CD4-positive, alpha-beta memory T cell (primary cell): ENCODE results near the gene KIAA0753. TPM values are rescaled to one million over a fixed set of nuclear protein-coding genes. Genes with fewer than 3 reads are reported as not detected.

Experiments
- CTCF ChIA-PET: fragments of 350-600 bp; sonication (Branson Sonifier 250); formaldehyde crosslinking; loops from one replicate; lab custom pipeline; 2021; ENCODE audit warnings: inconsistent platforms; ENCODE audit not compliant: partially characterized antibody; lab: Charles Lee
- POLR2A ChIA-PET: fragments of 350-600 bp; sonication (Branson Sonifier 250); formaldehyde crosslinking; loops from one replicate; lab custom pipeline; 2021; ENCODE audit not compliant: partially characterized antibody; lab: Charles Lee
- DNase-seq, 5 donors: peaks; one replicate each; pipeline versions ENCODE4 v3.0.0 to v3.0.0-alpha.2; 2020 to 2022; ENCODE audit warnings: mixed read lengths in 1 of 5
- H3K27ac ChIP-seq: one replicate; pipeline ENCODE4 v1.7.0; 2013; ENCODE audit warnings: low read depth, low read length
- H3K27me3 ChIP-seq: 2 replicates; pipeline ENCODE4 v1.7.0; 2013; ENCODE audit warnings: mild to moderate bottlenecking, low read length, moderate library complexity; ENCODE audit not compliant: insufficient read depth
- H3K36me3 ChIP-seq: 2 replicates; pipeline ENCODE4 v1.7.0; 2013; ENCODE audit warnings: mild to moderate bottlenecking, low read length, moderate library complexity; ENCODE audit not compliant: insufficient read depth
- H3K4me1 ChIP-seq: 2 replicates; pipeline ENCODE4 v1.7.0; 2013; ENCODE audit warnings: mild to moderate bottlenecking, low read length, moderate library complexity; ENCODE audit not compliant: insufficient read depth
- H3K4me3 ChIP-seq, 2 donors: one replicate each; pipeline ENCODE4 v1.7.0; 2013; ENCODE audit warnings: low read length in 2 of 2, mild to moderate bottlenecking in 1 of 2
- H3K9me3 ChIP-seq, 2 donors: one replicate each; pipeline ENCODE4 v1.7.0; 2013; ENCODE audit warnings: low read length in 2 of 2, control low read depth in 1 of 2; ENCODE audit not compliant: control insufficient read depth in 1 of 2
- H3K27ac Mint-ChIP-seq, 7 donors: one replicate each; pipeline ENCODE4 v1.8.0; 2020 to 2021; ENCODE audit warnings: mixed read lengths in 7 of 7, mild to moderate bottlenecking in 6 of 7, inconsistent platforms in 3 of 7, moderate library complexity in 3 of 7
- H3K27me3 Mint-ChIP-seq, 2 donors: one replicate each; pipeline ENCODE4 v1.8.0; 2020 to 2021; ENCODE audit warnings: mixed read lengths in 2 of 2
- H3K36me3 Mint-ChIP-seq, 2 donors: one replicate each; pipeline ENCODE4 v1.8.0; 2020 to 2021; ENCODE audit warnings: mixed read lengths in 2 of 2, inconsistent platforms in 1 of 2, mild to moderate bottlenecking in 1 of 2
- H3K4me1 Mint-ChIP-seq, 4 donors: one replicate each; pipeline ENCODE4 v1.8.0; 2020 to 2021; ENCODE audit warnings: mixed read lengths in 4 of 4, mild to moderate bottlenecking in 1 of 4
- H3K4me3 Mint-ChIP-seq, 8 donors: one replicate each; pipeline ENCODE4 v1.8.0; 2020 to 2021; ENCODE audit warnings: mixed read lengths in 8 of 8, mild to moderate bottlenecking in 7 of 8, moderate library complexity in 6 of 8, inconsistent platforms in 3 of 8
- H3K9me3 Mint-ChIP-seq, 8 donors: one replicate each; pipeline ENCODE4 v1.8.0; 2020 to 2021; ENCODE audit warnings: mixed read lengths in 8 of 8, mild to moderate bottlenecking in 5 of 8, inconsistent platforms in 3 of 8, moderate library complexity in 1 of 8
- intact Hi-C: fragments of 100-400 bp; cut with micrococcal nuclease; formaldehyde crosslinking; loops from one replicate; pipeline ENCODE4 v1.15.1; 2023
- polyA plus RNA-seq, 2 donors: library from polyadenylated mRNA; unstranded; fragments of 300-500 nt; fragmentation: Illumina TruSeq; gene quantifications; one replicate each; pipeline ENCODE4 v1.2.3, GENCODE V29; 2021
- total RNA-seq, 2 experiments: library from RNA; stranded (reverse); gene quantifications; one replicate each; pipeline ENCODE4 v1.2.3, GENCODE V29; 2021

Gene KIAA0753
- total and polyA plus RNA-seq, 4 experiments from 2014 or later = 1.8 to 18.6 (median 9.5) TPM

DNA sequence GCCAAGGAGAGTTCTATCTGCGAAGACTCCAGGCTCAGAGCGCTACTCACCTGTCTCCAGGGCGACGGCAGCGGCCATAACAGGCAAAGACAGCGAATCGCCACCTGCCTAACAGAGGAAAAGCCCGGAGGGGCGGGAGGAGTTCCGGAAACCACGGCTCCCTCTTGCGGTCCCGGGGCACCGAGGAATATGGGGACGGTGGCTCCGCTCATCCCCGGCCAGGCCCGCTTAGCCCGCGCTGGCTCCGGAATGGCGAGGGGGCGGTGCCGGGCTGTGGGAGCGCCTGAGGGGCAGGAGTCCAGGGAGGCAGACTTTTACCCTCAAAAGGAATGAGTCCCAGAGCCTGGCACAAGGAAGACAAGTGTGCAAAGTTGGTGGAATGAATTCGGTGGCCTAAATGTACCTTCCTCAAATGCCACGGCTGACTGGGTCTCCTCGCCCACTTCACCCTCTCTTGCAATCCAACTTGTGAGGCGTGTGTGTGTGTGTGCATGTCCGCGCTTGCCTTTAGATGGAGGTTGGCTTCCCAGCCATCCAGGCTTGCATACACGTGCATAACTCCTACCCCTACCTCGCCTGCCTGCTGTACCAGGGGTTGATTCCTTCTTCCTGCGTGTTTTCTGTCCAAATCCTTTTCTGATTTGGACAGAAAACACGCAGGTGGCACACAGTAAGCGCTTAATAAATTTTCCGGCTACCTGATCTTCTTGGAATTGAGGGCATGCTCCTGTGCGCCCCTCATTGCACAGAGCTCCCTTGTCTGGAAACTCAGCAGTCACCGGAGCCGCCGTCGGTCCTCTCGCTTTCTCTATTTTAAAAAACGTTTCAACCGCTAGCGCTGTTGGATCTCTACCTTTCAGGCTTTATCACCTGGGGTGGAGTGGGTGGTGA, 14.6 kb upstream of the KIAA0753 start:
- Mint-ChIP-seq H3K4me1 (peaks cover 27 to 70% (median 52%) of the 10 kb centered on the region in 4 donors), H3K4me3 (peak overlapping the region; percentile 62 to 95 (median 81)), H3K27ac (peak overlapping the region in 5 of 7 donors; percentile 2 to 86 (median 62)), H3K27me3 (no peaks in the 10 kb centered on the region), H3K36me3 (peaks cover 0 to 19% of the 10 kb centered on the region in 2 donors), H3K9me3 (peaks cover 0 to 2% (median 0%) of the 10 kb centered on the region in 8 donors)
- intact Hi-C loops = loop anchor here (10.0 kb wide), 1 partner anchor 210 kb away; the partner anchor contains the start of gene PIMREG
- DNase-seq = no peak
- H3K27ac ChIP-seq = no peak overlapping the region
- POLR2A ChIA-PET = interaction anchor here (1.2 kb wide), 1 partner anchor 14 kb away, joined by 4 read pairs; the partner anchor contains the start of genes KIAA0753 and TXNDC17
- peaks cover 46% of the 10 kb centered on the region for H3K4me1 ChIP-seq
- no peaks in the 10 kb centered on the region for H3K27me3 ChIP-seq
- H3K4me3 ChIP-seq = no peak overlapping the region
- CTCF ChIA-PET = no interaction called here
- H3K36me3 ChIP-seq = no peaks in the 10 kb centered on the region
- H3K9me3 ChIP-seq = no peaks in the 10 kb centered on the region

DNA sequence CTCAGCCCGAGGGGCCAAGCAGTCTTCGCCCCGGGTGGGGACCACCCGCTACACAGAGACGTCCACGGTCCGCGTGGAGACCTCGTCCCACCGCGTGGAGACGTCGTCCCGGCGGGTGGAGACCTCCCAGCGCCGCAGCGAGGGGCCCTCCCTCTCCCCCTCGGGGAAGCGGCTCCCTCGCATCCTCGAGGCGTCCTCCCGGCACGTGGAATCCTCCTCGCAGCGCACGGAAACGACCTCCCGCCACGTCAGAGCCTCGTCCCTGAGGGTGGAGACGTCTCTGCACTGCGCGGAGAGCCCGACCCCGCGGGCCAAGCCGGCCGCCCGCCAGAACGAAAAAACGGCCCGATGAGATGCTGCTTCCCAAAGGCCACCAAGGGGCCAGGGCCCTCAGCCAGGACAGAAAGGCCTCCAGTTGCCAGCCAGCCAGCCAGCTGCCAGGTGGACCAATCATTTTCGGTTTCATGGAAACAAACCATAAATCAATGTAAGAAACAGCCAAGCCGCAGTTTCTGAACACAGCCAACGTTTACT, 11.5 kb upstream of the KIAA0753 start:
- Mint-ChIP-seq H3K9me3 (peaks cover 0 to 2% (median 0%) of the 10 kb centered on the region in 8 donors), H3K4me1 (peaks cover 35 to 79% (median 59%) of the 10 kb centered on the region in 4 donors), H3K36me3 (peaks cover 10 to 38% of the 10 kb centered on the region in 2 donors), H3K4me3 (peak overlapping the region; percentile 70 to 99 (median 76)), H3K27ac (peak overlapping the region; percentile 2 to 90 (median 74)), H3K27me3 (no peaks in the 10 kb centered on the region)
- H3K4me3 ChIP-seq = peak overlapping the region; percentile 80 to 83
- H3K27me3 ChIP-seq = no peaks in the 10 kb centered on the region
- H3K27ac ChIP-seq = peak overlapping the region; percentile 99
- H3K9me3 ChIP-seq = no peaks in the 10 kb centered on the region
- POLR2A ChIA-PET = interaction anchor here (3.4 kb wide), 1 partner anchor 12 kb away, joined by 78 read pairs; the partner anchor contains the start of genes KIAA0753 and TXNDC17
- CTCF ChIA-PET = interaction anchor here (1.4 kb wide), 1 partner anchor 10 kb away, joined by 9 read pairs; no protein-coding TSS in a partner anchor
- peak in 4 of 5 donors; percentile 17 to 57 (median 39) for DNase-seq
- H3K36me3 ChIP-seq = peaks cover 11% of the 10 kb centered on the region
- intact Hi-C loops = loop anchor here (1.0 to 10.0 kb wide), 3 partner anchors 12 to 1166 kb away; partner anchors contain the start of genes DERL2, KIAA0753, MIS12 and PIMREG
- H3K4me1 ChIP-seq = peaks cover 50% of the 10 kb centered on the region

DNA sequence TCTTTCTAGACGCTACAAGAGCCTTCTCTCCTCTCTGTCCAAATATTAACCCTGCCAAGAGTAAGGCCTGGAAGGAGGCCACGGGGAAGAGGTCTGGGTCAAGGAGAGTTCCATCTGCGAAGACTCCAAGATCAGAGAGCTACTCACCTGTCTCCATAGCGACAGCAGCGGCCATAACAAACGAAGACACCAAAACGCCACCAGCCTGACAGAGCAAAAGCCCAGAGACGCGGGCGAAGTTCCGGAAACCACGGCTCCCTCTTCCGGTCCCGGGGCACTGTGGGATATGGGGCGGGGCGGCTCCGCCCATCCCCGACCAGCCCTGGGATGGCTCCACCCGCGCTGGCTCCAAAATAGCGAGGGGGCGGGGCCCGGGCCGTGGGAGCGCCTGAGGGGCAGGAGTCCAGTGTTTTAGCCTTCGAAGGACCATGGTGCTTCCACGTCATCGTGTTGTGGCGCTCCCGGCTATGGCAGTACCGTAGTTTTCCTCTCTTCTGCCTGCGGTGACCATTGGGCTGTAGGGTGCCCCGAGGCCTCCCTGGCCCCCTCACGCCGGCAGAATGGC, 10.9 kb upstream of the KIAA0753 start, which contains the start of the genes C17orf100 and MED31:
TSS of gene C17orf100 (plus strand) at position 409 of the 565 bp plus-strand sequence. CDS start at position 561, 152 bp downstream.
TSS of gene MED31 (minus strand) at position 252 of the 565 bp plus-strand sequence. CDS start at position 175, 77 bp downstream.
- Mint-ChIP-seq H3K27me3 (no peaks in the 10 kb centered on the region), H3K4me3 (peak within 1 kb of the TSS; percentile 96 to 100 (median 99)), H3K4me1 (peaks cover 36 to 82% (median 61%) of the 10 kb centered on the region in 4 donors), H3K36me3 (peaks cover 12 to 44% of the 10 kb centered on the region in 2 donors), H3K9me3 (peaks cover 0 to 2% (median 0%) of the 10 kb centered on the region in 8 donors), H3K27ac (peak within 1 kb of the TSS; percentile 99 to 100 (median 100))
- CTCF ChIA-PET = interaction anchor here (1.1 to 1.4 kb wide), 2 partner anchors 10 to 106 kb away, joined by 6 to 9 read pairs; no protein-coding TSS in a partner anchor
- H3K4me1 ChIP-seq = peaks cover 50% of the 10 kb centered on the region
- H3K27ac ChIP-seq = peak within 1 kb of the TSS; percentile 99
- intact Hi-C loops = loop anchor here (1.0 to 10.0 kb wide), 3 partner anchors 11 to 1165 kb away; partner anchors contain the start of genes DERL2, KIAA0753, MIS12 and PIMREG
- H3K9me3 ChIP-seq = no peaks in the 10 kb centered on the region
- POLR2A ChIA-PET = interaction anchor here (3.4 kb wide), 1 partner anchor 11 kb away, joined by 78 read pairs; the partner anchor contains the start of genes KIAA0753 and TXNDC17
- H3K36me3 ChIP-seq = peaks cover 11% of the 10 kb centered on the region
- H3K4me3 ChIP-seq = peak within 1 kb of the TSS; percentile 80 to 83
- no peaks in the 10 kb centered on the region for H3K27me3 ChIP-seq
- peak; percentile 93 to 96 (median 95) for DNase-seq

DNA sequence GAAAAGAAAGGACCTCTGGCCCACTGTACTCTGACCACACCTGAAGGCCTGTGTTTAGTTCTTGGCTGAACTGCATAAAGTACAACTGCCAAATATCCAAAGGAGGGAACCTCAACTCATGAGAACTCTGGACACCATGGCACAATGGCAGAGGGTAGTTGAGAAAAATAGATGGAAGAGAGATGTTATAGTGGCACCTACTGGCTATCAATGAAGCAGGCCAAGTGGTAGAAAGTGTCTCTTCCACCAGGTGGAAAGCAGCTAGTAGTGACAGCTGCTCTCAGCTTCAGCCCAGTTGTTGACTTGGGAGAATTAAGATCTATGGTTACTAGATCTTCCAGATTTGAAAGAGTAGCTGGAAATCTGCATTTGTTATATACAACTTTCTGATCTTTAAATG, 7.7 kb upstream of the KIAA0753 start:
- ChIA-PET CTCF (interaction anchor here (0.7 to 0.9 kb wide), 2 partner anchors 16 to 175 kb away, joined by 3 to 5 read pairs; no protein-coding TSS in a partner anchor), POLR2A (interaction anchor here (0.7 to 0.8 kb wide), 2 partner anchors 8 to 9 kb away, joined by 3 read pairs; a partner anchor contains a TSS)
- H3K36me3 Mint-ChIP-seq = peaks cover 30 to 68% of the 10 kb centered on the region in 2 donors
- DNase-seq = no peak
- Histone ChIP-seq H3K4me1 (peaks cover 46% of the 10 kb centered on the region), H3K4me3 (no peak overlapping the region), H3K27ac (no peak overlapping the region), H3K36me3 (peaks cover 22% of the 10 kb centered on the region), H3K27me3 (no peaks in the 10 kb centered on the region), H3K9me3 (no peaks in the 10 kb centered on the region)
- peak overlapping the region in 1 of 8 donors; percentile 40 for H3K4me3 Mint-ChIP-seq
- peaks cover 29 to 80% (median 53%) of the 10 kb centered on the region in 4 donors for H3K4me1 Mint-ChIP-seq
- peak overlapping the region in 6 of 7 donors; percentile 23 to 99 (median 71) for H3K27ac Mint-ChIP-seq
- H3K27me3 Mint-ChIP-seq = no peaks in the 10 kb centered on the region
- H3K9me3 Mint-ChIP-seq = peaks cover 0 to 2% (median 0%) of the 10 kb centered on the region in 8 donors
- intact Hi-C loops = loop anchor here (10.0 kb wide), 2 partner anchors 107 to 173 kb away; partner anchors contain the start of gene XAF1

DNA sequence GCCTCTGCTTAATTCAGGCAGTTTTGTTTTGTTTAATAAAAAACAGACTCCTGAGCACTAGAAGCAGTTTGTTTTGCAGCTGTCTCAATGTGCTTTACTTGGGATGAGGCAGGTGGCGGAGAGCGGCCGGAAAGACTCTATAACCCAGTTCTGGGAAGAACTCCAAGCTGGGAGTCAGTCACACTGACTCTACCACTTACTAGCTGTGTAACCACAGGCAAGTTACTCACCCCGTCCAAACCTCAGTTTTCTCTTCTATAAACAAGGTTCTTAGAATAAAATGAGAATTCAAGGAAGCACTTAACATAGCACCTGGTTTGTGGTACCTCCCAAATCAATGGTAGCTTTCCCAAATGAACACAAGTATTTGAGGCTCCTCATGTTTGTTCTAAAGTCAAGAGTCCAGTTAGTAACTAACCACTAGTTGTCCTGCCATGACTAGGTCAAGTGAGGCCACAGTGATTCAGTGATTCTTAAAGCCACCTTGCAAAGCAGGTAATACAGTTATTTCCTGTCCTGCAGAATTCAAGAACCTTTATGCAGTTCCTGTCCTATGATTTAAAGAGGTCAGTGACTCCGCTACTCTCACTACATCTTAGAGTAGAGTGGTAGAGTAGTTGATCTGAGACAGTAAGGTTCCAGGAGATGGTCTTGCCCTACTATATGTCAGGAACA, 3.1 kb upstream of the KIAA0753 start:
- ChIA-PET CTCF (no interaction called here), POLR2A (no interaction called here)
- Mint-ChIP-seq H3K4me1 (peaks cover 30 to 82% (median 50%) of the 10 kb centered on the region in 4 donors), H3K27me3 (no peaks in the 10 kb centered on the region), H3K27ac (peak overlapping the region in 5 of 7 donors; percentile 37 to 96 (median 77)), H3K36me3 (peaks cover 30 to 63% of the 10 kb centered on the region in 2 donors), H3K4me3 (peak overlapping the region in 1 of 8 donors; percentile 25), H3K9me3 (no peaks in the 10 kb centered on the region)
- H3K27me3 ChIP-seq = no peaks in the 10 kb centered on the region
- no peak for DNase-seq
- peaks cover 46% of the 10 kb centered on the region for H3K4me1 ChIP-seq
- H3K4me3 ChIP-seq = no peak overlapping the region
- no peak overlapping the region for H3K27ac ChIP-seq
- no peaks in the 10 kb centered on the region for H3K9me3 ChIP-seq
- intact Hi-C loops = loop anchor here (10.0 kb wide), 2 partner anchors 111 to 169 kb away; partner anchors contain the start of gene XAF1
- peaks cover 23% of the 10 kb centered on the region for H3K36me3 ChIP-seq
